Measurements from ENCODE around the gene FRMD3. TPM values are rescaled to one million over a fixed set of nuclear protein-coding genes. Genes with fewer than 3 reads are reported as not detected.
"Not testable (repeated sequence)": the region's sequence is repeated elsewhere in the genome, so short reads cannot be mapped to it uniquely, and the experiment has no call there.

Gene FRMD3
- total and polyA plus RNA-seq, 8 donors, result 1.0 to 3.7 (median 2.3) TPM

GRCh38 chr9:83520292-83520691 lies 17.9 kb downstream of the FRMD3 start:
- Histone ChIP-seq H3K27ac (peak overlapping the region in 1 of 2 donors; percentile 49), H3K4me3 (no peak overlapping the region), H3K36me3 (no peaks in the 10 kb centered on the region), H3K4me1 (peaks cover 0 to 12% of the 10 kb centered on the region in 2 donors), H3K27me3 (no peaks in the 10 kb centered on the region), H3K9me3 (peaks cover 0 to 2% of the 10 kb centered on the region in 2 donors)
- intact Hi-C loops (cut with DNase I), result no loop called here
- no peak for ATAC-seq
- DNase-seq, result no peak
- TF ChIP-seq CTCF (IDR thresholded peaks at IDR 0.05), result no peak

- peaks cover 0 to 12% of the 10 kb centered on the region in 2 donors for H3K4me1 ChIP-seq
- intact Hi-C loops (cut with DNase I); H3K36me3 ChIP-seq; H3K27ac ChIP-seq; ATAC-seq; H3K4me3 ChIP-seq; DNase-seq; H3K27me3 ChIP-seq; H3K9me3 ChIP-seq: not testable (repeated sequence)
Measured at GRCh38 chr9:83517980-83518379, 20.2 kb downstream of the FRMD3 start.

DNA sequence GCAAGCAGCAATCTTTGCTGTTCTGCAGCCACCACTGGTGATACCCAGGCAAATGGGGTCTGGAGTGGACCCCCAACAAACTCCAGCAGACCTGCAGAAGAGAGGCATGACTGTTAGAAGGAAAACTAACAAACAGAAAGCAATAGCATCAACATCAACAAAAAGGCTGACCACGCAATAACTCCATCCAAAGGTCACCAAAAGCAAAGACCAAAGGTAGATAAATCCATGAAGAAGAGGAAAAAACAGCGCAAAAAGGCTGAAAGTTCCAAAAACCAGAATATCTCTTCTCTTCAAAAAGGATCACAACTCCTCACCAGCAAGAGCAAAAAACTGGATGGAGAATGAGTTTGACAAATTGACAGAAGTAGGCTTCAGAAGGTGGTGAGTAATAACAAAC lies 23.4 kb downstream of the FRMD3 start:
- intact Hi-C loops (cut with DNase I), result no loop called here
- no peak for TF ChIP-seq CTCF (IDR thresholded peaks at IDR 0.05)
- DNase-seq, result no peak
- Histone ChIP-seq H3K4me3 (no peak overlapping the region), H3K9me3 (peaks cover 0 to 2% of the 10 kb centered on the region in 2 donors), H3K27ac (no peak overlapping the region), H3K36me3 (no peaks in the 10 kb centered on the region), H3K4me1 (peaks cover 4 to 15% of the 10 kb centered on the region in 2 donors), H3K27me3 (no peaks in the 10 kb centered on the region)
- no peak for ATAC-seq

- TF ChIP-seq CTCF (IDR thresholded peaks at IDR 0.05), result no peak
- no peak overlapping the region for H3K27ac ChIP-seq
- no peak overlapping the region for H3K4me3 ChIP-seq
- H3K9me3 ChIP-seq, result no peaks in the 10 kb centered on the region
- intact Hi-C loops (cut with DNase I), result no loop called here
- no peaks in the 10 kb centered on the region for H3K36me3 ChIP-seq
- DNase-seq, result no peak
- peaks cover 4 to 25% of the 10 kb centered on the region in 2 donors for H3K4me1 ChIP-seq
- H3K27me3 ChIP-seq, result no peaks in the 10 kb centered on the region
- no peak for ATAC-seq
Measured at GRCh38 chr9:83512621-83513020, 25.6 kb downstream of the FRMD3 start.

DNA sequence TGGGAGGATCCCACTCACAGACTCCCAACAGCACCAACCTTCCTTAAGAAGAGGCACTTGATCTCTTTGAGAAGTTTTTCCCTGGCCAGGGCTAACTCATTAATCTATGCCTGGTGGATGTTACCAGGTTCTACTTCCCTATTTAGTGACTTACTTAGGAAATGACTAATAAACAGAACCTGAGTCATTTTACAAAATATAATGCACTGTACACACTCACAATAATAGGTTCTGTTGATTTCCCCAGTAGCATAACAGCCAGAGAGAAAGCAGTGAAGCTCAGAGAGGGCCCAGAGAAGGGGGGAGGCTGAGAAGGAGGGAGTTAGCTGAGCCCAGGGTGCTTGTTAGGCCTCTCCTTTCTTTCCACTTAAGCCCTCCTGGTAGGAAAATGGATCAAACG lies 27.1 kb downstream of the FRMD3 start:
- intact Hi-C loops (cut with DNase I), result no loop called here
- TF ChIP-seq CTCF (IDR thresholded peaks at IDR 0.05), result no peak
- Histone ChIP-seq H3K36me3 (no peaks in the 10 kb centered on the region), H3K4me3 (no peak overlapping the region), H3K9me3 (no peaks in the 10 kb centered on the region), H3K4me1 (peaks cover 4 to 25% of the 10 kb centered on the region in 2 donors), H3K27ac (peak overlapping the region in 1 of 2 donors; percentile 78), H3K27me3 (no peaks in the 10 kb centered on the region)
- ATAC-seq, result peak; percentile 69
- DNase-seq, result no peak

GRCh38 chr9:83509402-83509801 lies 28.8 kb downstream of the FRMD3 start:
- Histone ChIP-seq H3K36me3 (no peaks in the 10 kb centered on the region), H3K27me3 (no peaks in the 10 kb centered on the region), H3K27ac (no peak overlapping the region), H3K4me1 (peaks cover 4 to 25% of the 10 kb centered on the region in 2 donors), H3K9me3 (no peaks in the 10 kb centered on the region), H3K4me3 (no peak overlapping the region)
- DNase-seq (no peak), ATAC-seq (no peak)
- intact Hi-C loops (cut with DNase I), result no loop called here
- TF ChIP-seq CTCF (IDR thresholded peaks at IDR 0.05), result no peak

Data from left lung (tissue), 10 donors.